HG03095 (cell line): ENCODE measurements around the gene MEF2C.
"Not testable (repeated sequence)": the region's sequence is repeated elsewhere in the genome, so short reads cannot be mapped to it uniquely, and the experiment has no call there.

Source experiments
- ATAC-seq: cut with Tn5 transposase; IDR thresholded peaks from one replicate; pipeline ENCODE4 v1.9.1; 2021; ENCODE audit warnings: moderate library complexity; ENCODE audit not compliant: unreplicated experiment

The MEF2C gene

GRCh38 chr5:88808153-88808552, 74.8 kb downstream of the MEF2C start:
- peak; percentile 54 for ATAC-seq

GRCh38 chr5:88807327-88807726, 75.7 kb downstream of the MEF2C start:
- no peak for ATAC-seq

- ATAC-seq: no peak
Measured at GRCh38 chr5:88806338-88806737, 76.6 kb downstream of the MEF2C start.

GRCh38 chr5:88805151-88805784, 77.7 kb downstream of the MEF2C start:
- no peak for ATAC-seq

- no peak for ATAC-seq
Measured at GRCh38 chr5:88804444-88804843, 78.5 kb downstream of the MEF2C start.

- no peak for ATAC-seq
Measured at GRCh38 chr5:88803309-88803708, 79.7 kb downstream of the MEF2C start.

GRCh38 chr5:88799938-88800535, 82.9 kb downstream of the MEF2C start:
- ATAC-seq: no peak

GRCh38 chr5:88798933-88799332, 84.1 kb downstream of the MEF2C start:
- not testable (repeated sequence) for ATAC-seq

GRCh38 chr5:88793797-88794196, 89.2 kb downstream of the MEF2C start:
- not testable (repeated sequence) for ATAC-seq

- peak; percentile 66 for ATAC-seq
Measured at GRCh38 chr5:88792144-88792840, 90.7 kb downstream of the MEF2C start.

- ATAC-seq: no peak
Measured at GRCh38 chr5:88787856-88788255, 95.1 kb downstream of the MEF2C start.

GRCh38 chr5:88786789-88787188, 96.2 kb downstream of the MEF2C start:
- no peak for ATAC-seq

- peak; percentile 45 for ATAC-seq
Measured at GRCh38 chr5:88785746-88786565, 97.0 kb downstream of the MEF2C start.

GRCh38 chr5:88782571-88782970, 100.4 kb downstream of the MEF2C start:
- no peak for ATAC-seq

GRCh38 chr5:88780736-88781135, 102.2 kb downstream of the MEF2C start:
- ATAC-seq: no peak

GRCh38 chr5:88778736-88779135, 104.2 kb downstream of the MEF2C start:
- no peak for ATAC-seq

- no peak for ATAC-seq
Measured at GRCh38 chr5:88776692-88777091, 106.3 kb downstream of the MEF2C start.

- ATAC-seq: no peak
Measured at GRCh38 chr5:88772831-88773230, 110.2 kb downstream of the MEF2C start.

- no peak for ATAC-seq
Measured at GRCh38 chr5:88772047-88772446, 110.9 kb downstream of the MEF2C start.

- ATAC-seq: no peak
Measured at GRCh38 chr5:88770276-88771257, 112.4 kb downstream of the MEF2C start.
